Measurements from ENCODE around the gene CPLANE1.
"Not testable (repeated sequence)": the region's sequence is repeated elsewhere in the genome, so short reads cannot be mapped to it uniquely, and the experiment has no call there.

Gene CPLANE1

DNA sequence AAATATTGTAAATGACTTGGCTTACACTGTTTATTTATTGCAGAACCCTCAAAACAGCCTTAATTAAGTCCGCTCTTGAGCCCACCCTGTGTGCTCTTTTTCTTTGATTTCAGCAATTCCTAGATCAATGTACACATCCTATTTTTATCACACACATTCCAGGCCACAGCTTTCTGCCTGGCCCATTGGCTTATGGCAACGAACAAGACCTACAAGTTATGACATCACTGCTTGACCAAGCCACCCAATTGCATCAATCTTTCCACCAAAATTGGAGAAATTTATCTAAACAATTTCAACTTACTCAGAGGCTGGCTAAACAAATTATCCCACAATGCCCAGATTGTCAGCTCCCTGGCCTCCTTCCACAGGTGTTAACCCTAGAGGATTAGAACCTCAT, 158.4 kb downstream of the CPLANE1 start:
- Histone ChIP-seq H3K4me1 (no peaks in the 10 kb centered on the region), H3K9me3 (no peaks in the 10 kb centered on the region), H3K4me3 (no peak overlapping the region), H3K36me3 (replicated peaks) (no peaks in the 10 kb centered on the region), H3K27me3 (ENCODE audit: low read depth) (no peaks in the 10 kb centered on the region)
- in situ Hi-C loops (cut with MboI; ENCODE audit: low sequenced_read_pairs) = no loop called here
- no peak for DNase-seq (ENCODE audit: low spot score in 2 of 2)

DNA sequence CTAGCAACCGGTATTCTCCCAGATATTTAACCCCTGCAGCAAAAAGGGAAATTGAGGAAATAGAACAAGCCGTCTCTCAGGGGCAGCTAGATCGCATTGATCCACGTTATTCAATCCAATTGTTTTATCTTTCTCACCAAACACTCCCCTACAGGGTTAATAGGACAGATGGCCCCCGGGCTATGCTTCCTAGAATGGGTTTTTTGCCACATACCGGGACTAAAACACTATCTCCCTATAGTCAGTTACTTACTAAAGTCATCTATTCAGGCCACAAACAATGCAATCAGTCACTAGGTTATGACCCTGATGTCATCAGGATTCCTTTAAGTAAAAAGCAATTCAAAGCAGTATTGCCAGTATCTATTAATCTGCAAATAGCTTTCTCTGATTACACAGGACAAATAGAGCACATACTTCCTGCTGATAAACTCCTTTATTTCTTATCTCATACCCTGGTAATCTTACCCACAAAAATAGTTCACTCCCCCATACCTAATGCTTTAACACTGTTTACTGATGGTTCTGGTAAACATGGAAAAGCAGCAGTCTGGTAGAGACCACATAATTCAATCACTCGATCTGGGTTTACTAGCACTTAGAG, 159.0 kb downstream of the CPLANE1 start:
- H3K4me1 ChIP-seq = no peaks in the 10 kb centered on the region
- H3K27me3 ChIP-seq (ENCODE audit: low read depth) = no peaks in the 10 kb centered on the region
- no peaks in the 10 kb centered on the region for H3K36me3 ChIP-seq (replicated peaks)
- no peak overlapping the region for H3K4me3 ChIP-seq
- no peak for DNase-seq (ENCODE audit: low spot score in 2 of 2)
- no peaks in the 10 kb centered on the region for H3K9me3 ChIP-seq
- in situ Hi-C loops (cut with MboI; ENCODE audit: low sequenced_read_pairs) = no loop called here

DNA sequence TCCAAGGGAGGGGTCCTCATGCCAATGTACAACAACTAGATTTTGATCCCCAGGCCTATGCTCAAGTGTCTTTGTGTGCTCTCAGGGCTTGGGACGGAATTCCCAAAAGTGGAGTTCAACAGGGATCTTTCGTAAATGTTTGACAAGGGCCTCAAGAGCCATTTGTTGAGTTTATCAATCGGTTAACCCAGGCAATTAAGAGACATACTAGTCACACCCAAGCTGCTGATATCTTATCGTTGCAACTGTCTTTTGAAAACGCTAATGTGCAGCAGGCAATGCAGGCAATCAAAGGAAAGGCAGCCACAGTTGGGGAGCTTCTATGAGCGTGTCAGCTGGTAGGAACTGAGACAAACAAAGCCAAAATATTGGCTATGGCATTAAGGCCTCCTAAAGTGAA, 161.2 kb downstream of the CPLANE1 start:
- H3K4me3 ChIP-seq = no peak overlapping the region
- H3K9me3 ChIP-seq = no peaks in the 10 kb centered on the region
- in situ Hi-C loops (cut with MboI; ENCODE audit: low sequenced_read_pairs) = no loop called here
- no peaks in the 10 kb centered on the region for H3K4me1 ChIP-seq
- no peaks in the 10 kb centered on the region for H3K27me3 ChIP-seq (ENCODE audit: low read depth)
- no peaks in the 10 kb centered on the region for H3K36me3 ChIP-seq (replicated peaks)
- no peak for DNase-seq (ENCODE audit: low spot score in 2 of 2)

DNA sequence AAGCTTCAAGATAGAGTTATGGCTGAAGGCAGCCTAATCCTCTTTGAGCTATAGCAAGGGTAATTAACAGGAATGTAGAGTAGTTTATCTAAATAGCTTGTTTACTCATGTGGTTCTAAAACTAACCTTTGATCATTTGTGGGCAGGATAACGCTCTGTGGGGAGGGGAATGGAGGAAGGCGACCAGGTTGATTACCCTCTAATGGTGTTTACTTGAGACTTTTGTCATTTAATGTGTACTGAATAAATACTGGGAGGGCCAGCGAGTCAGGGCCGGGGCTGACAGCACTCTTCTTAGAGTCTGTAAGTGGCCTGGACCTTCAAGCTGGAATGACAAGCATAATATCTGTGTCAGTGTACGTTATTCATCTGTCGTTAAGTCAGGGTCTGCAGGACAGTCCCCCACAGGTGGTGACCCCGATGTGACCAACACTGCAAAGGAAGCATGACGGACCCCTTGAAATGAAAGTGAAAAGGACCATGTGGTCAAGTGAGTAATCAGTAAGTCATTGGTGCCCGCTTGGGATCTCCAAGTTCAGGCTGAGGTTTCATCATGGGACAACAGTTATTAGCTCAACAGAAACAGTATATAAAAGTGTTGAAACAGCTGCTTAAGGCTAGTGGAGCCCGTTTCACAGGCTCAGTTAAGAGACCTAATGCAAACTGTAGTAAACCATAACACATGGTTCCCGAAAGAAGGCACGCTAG, 162.6 kb downstream of the CPLANE1 start:
- H3K4me3 ChIP-seq = no peak overlapping the region
- H3K27me3 ChIP-seq (ENCODE audit: low read depth) = no peaks in the 10 kb centered on the region
- in situ Hi-C loops (cut with MboI; ENCODE audit: low sequenced_read_pairs) = no loop called here
- no peaks in the 10 kb centered on the region for H3K36me3 ChIP-seq (replicated peaks)
- no peak for DNase-seq (ENCODE audit: low spot score in 2 of 2)
- no peaks in the 10 kb centered on the region for H3K4me1 ChIP-seq
- H3K9me3 ChIP-seq = no peaks in the 10 kb centered on the region

DNA sequence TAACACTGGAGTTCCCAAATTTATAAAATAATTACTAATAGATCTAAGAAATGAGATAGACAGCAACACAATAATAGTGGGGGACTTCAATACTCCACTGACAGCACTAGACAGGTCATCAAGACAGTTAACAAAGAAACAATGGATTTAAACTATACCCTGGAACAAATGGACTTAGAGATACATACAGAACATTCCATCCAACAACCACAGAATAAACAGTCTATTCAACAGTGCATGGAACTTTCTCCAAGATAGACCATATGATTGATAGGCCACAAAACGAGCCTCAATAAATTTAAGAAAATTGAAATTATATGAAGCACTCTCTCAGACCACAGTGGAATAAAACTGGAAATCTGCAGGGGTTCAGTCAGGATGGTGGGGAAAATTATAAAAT, 163.2 kb downstream of the CPLANE1 start:
- H3K4me1 ChIP-seq; H3K4me3 ChIP-seq; H3K9me3 ChIP-seq; DNase-seq (ENCODE audit: low spot score in 2 of 2); in situ Hi-C loops (cut with MboI; ENCODE audit: low sequenced_read_pairs); H3K36me3 ChIP-seq (replicated peaks); H3K27me3 ChIP-seq (ENCODE audit: low read depth): not testable (repeated sequence)

DNA sequence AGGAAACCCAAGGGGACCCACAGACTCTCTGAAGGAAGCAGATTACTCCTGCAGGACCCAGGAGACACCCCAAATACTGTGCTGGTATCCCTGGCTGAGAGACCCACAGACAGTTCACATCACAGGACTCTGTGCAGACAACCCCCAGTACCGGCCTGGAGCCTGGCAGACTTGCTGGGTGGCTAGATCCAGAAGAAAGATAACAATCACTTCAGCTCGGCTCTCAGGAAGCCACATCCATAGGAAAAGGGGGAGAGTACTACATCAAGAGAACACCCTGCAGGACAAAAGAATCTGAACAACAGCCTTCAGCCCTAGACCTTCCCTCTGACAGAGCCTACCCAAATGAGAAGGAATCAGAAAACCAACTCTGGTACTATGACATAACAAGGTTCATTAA, 166.2 kb downstream of the CPLANE1 start:
- H3K36me3 ChIP-seq (replicated peaks); H3K9me3 ChIP-seq; H3K4me1 ChIP-seq; in situ Hi-C loops (cut with MboI; ENCODE audit: low sequenced_read_pairs); H3K27me3 ChIP-seq (ENCODE audit: low read depth); DNase-seq (ENCODE audit: low spot score in 2 of 2); H3K4me3 ChIP-seq: not testable (repeated sequence)

DNA sequence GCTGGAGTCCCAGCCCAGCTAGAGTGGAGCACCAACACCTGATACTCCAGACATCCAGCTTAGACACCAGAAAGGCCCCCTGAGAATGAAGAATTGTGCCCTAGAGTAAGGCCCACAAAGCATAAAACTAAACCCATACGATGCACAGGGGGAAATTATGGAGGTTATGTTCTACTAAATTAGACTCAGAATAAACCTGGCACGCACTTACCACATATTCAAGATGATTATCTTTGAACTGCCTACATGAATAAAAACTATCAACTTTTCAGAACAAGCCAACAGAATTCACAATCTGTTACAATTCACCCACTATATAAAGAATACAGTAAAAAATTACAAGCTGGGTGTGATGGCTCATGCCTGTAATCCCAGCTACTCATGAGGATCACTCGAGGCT, 168.5 kb downstream of the CPLANE1 start:
- in situ Hi-C loops (cut with MboI; ENCODE audit: low sequenced_read_pairs) = no loop called here
- H3K9me3 ChIP-seq = no peaks in the 10 kb centered on the region
- H3K27me3 ChIP-seq (ENCODE audit: low read depth) = no peaks in the 10 kb centered on the region
- no peak for DNase-seq (ENCODE audit: low spot score in 2 of 2)
- no peaks in the 10 kb centered on the region for H3K36me3 ChIP-seq (replicated peaks)
- H3K4me3 ChIP-seq = no peak overlapping the region
- no peaks in the 10 kb centered on the region for H3K4me1 ChIP-seq

DNA sequence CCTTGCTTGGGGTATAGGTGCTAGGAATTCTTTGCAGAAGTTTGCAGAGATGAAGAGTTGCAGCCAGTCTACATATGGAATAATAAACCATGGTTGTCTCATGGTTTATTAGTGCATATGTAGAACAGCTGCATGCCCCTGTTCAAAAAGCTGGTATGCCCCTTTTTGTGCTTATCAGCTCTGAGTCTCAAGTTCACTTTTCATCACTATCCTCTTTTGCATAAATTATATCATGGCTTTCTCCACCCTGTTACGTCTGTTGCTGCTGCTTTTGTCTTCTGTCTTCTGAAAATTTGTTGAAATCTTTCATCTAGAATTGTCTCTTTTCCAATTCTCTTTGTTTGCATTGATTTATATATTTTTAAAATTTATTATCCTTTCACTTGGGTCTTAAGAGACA, 172.0 kb downstream of the CPLANE1 start:
- DNase-seq (ENCODE audit: low spot score in 2 of 2) = no peak
- no peaks in the 10 kb centered on the region for H3K36me3 ChIP-seq (replicated peaks)
- in situ Hi-C loops (cut with MboI; ENCODE audit: low sequenced_read_pairs) = no loop called here
- no peaks in the 10 kb centered on the region for H3K27me3 ChIP-seq (ENCODE audit: low read depth)
- no peak overlapping the region for H3K4me3 ChIP-seq
- H3K9me3 ChIP-seq = no peaks in the 10 kb centered on the region
- H3K4me1 ChIP-seq = no peaks in the 10 kb centered on the region

DNA sequence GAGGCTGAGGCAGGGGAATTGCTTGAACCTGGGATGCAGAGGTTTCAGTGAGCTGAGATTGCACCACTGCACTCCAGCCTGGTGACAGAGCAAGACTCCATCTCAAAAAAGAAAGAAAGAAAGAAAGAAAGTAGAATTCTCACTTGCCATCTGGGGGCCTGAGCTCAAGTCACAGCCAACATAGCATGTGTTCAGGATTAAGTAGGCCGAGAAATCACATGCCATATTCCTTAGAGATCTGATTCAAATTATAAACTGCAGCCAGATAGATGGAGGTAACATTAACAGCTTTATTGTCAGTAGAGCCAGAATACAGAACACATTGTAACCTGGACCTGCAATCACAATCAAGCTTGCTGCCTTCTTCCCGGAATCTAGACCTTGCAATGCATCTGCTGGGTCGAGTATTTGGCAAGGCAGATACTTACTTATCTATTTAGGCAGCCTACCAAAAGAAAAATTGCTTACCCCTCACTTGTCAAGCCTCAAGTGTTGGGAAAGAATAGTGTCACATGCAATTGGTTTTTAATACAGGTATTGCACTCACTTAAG, 173.7 kb downstream of the CPLANE1 start:
- H3K27me3 ChIP-seq (ENCODE audit: low read depth) = no peaks in the 10 kb centered on the region
- H3K9me3 ChIP-seq = no peaks in the 10 kb centered on the region
- no peaks in the 10 kb centered on the region; the same call in 1 of the 2 replicates for H3K4me1 ChIP-seq
- in situ Hi-C loops (cut with MboI; ENCODE audit: low sequenced_read_pairs) = no loop called here
- no peaks in the 10 kb centered on the region for H3K36me3 ChIP-seq (replicated peaks)
- DNase-seq (ENCODE audit: low spot score in 2 of 2) = no peak
- H3K4me3 ChIP-seq = no peak overlapping the region

DNA sequence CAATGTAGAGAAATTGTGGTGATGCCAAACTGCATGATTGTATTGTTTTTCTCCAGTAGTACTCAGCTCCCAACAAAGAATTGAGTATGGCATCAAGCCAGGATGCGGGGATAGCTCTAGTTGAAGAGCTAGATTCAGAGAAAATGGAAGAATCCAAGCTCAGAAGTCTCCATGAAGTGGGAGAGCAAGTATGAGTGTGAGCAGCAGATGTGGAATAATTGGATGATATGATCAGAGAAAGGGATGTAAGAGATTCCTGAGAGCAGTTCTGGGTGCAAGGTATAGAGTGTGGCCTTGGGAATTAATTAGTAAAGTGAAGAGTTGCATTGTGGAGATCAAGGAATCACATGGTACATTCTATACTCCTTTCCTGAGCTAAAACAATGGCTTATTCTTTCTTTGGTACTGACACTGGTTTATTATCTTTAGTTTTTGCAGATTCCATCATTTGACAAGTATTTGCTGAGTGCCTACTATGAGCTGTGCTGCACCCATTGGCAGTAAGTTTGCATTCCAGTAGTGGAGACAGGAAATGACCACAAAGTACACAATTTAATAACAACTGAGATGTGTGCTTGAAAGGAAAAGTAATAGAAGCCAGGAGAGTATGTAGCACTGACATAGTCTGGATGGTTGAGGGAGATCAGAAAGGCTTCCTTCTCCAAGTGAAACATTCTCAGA, 177.1 kb downstream of the CPLANE1 start:
- Histone ChIP-seq H3K27me3 (ENCODE audit: low read depth) (no peaks in the 10 kb centered on the region), H3K9me3 (no peaks in the 10 kb centered on the region), H3K36me3 (replicated peaks) (no peaks in the 10 kb centered on the region), H3K4me1 (no peaks in the 10 kb centered on the region; the same call in 1 of the 2 replicates), H3K4me3 (no peak overlapping the region)
- in situ Hi-C loops (cut with MboI; ENCODE audit: low sequenced_read_pairs) = no loop called here
- no peak for DNase-seq (ENCODE audit: low spot score in 2 of 2)

DNA sequence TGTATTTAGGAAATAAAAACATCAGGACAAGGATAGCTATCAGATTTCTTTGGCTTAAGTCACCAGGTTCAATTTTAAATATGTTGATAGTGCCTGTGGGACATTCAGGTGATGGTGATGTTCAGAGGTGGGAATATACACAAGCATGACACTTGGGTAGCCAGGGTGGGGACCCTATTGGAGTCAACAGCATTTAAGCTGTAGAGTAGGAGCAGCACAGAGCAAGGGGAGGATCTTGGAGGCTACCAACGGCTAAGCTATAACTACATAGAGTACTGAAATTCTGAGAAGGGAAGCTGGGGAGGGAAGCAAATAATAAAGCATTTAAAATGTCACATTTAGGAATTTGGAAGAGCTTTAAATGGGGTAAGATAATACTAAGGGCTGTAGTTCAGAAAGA, 177.7 kb downstream of the CPLANE1 start:
- H3K36me3 ChIP-seq (replicated peaks) = no peaks in the 10 kb centered on the region
- H3K9me3 ChIP-seq = no peaks in the 10 kb centered on the region
- no peak overlapping the region for H3K4me3 ChIP-seq
- in situ Hi-C loops (cut with MboI; ENCODE audit: low sequenced_read_pairs) = no loop called here
- H3K27me3 ChIP-seq (ENCODE audit: low read depth) = no peaks in the 10 kb centered on the region
- H3K4me1 ChIP-seq = no peaks in the 10 kb centered on the region; the same call in 1 of the 2 replicates
- no peak for DNase-seq (ENCODE audit: low spot score in 2 of 2)

DNA sequence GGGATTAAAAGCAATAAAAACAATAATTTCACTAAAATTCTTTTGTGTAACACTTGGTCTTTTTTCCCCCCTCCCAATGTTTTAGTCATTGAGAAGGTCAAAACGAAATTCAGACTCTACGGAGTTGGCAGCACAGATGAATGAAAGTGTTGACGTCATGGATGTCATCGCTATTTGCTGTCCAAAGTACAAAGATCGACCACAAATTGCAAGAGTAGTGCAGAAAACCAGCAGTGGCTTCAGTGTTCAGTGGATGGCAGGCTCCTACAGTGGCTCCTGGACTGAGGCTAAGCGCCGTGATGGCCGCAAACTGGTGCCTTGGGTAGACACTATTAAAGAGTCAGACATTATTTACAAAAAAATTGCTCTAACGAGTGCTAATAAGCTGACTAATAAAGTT, 184.7 kb downstream of the CPLANE1 start:
- no peaks in the 10 kb centered on the region for H3K9me3 ChIP-seq
- H3K4me3 ChIP-seq = no peak overlapping the region
- peaks cover 18% of the 10 kb centered on the region for H3K36me3 ChIP-seq (replicated peaks)
- no peak for DNase-seq (ENCODE audit: low spot score in 2 of 2)
- H3K4me1 ChIP-seq = no peaks in the 10 kb centered on the region
- in situ Hi-C loops (cut with MboI; ENCODE audit: low sequenced_read_pairs) = no loop called here
- H3K27me3 ChIP-seq (ENCODE audit: low read depth) = no peaks in the 10 kb centered on the region

DNA sequence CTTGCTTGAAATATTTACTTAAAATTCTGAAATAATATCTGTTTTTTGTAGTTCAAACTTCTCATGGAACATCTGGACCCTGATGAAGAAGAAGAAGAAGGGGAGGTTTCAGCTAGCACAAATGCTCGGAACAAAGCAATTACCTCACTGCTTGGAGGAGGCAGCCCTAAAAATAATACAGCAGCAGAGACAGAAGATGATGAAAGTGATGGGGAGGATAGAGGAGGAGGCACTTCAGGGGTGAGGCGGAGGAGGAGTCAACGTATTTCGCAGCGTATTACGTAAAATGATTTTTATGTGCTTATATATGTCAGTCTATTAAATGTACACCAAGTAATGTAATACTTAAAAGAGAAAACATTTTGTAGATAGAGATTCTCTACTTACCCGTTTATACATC, 185.4 kb downstream of the CPLANE1 start:
- H3K36me3 ChIP-seq (replicated peaks) = peaks cover 24% of the 10 kb centered on the region
- H3K27me3 ChIP-seq (ENCODE audit: low read depth) = no peaks in the 10 kb centered on the region
- no peak for DNase-seq (ENCODE audit: low spot score in 2 of 2)
- no peak overlapping the region for H3K4me3 ChIP-seq
- no peaks in the 10 kb centered on the region for H3K9me3 ChIP-seq
- H3K4me1 ChIP-seq = no peaks in the 10 kb centered on the region
- in situ Hi-C loops (cut with MboI; ENCODE audit: low sequenced_read_pairs) = no loop called here

DNA sequence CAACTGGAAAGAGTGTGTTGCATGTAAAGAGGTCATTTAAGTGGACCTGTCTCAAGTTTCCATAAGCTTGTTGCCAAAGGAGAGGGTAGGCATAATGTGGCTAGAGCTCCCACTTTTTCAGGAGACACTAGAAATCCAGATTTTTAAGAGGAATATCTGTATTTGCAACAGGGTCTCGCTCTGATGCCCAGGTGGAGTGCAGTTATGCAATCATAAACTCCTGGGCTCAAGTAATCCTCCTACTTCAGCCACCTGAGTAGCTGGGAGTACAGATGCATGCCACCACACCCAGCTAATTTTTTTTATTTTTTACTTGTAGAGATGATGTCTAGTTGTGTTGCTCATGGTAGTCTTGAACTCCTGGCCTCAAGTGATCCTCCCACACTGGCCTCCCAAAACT, 189.1 kb downstream of the CPLANE1 start:
- DNase-seq (ENCODE audit: low spot score in 2 of 2) = no peak
- Histone ChIP-seq H3K36me3 (replicated peaks) (peaks cover 24% of the 10 kb centered on the region), H3K27me3 (ENCODE audit: low read depth) (no peaks in the 10 kb centered on the region), H3K4me3 (no peak overlapping the region), H3K4me1 (no peaks in the 10 kb centered on the region), H3K9me3 (no peaks in the 10 kb centered on the region)
- in situ Hi-C loops (cut with MboI; ENCODE audit: low sequenced_read_pairs) = no loop called here
